Mesenchymal stem cell (in vitro differentiated cells and primary cell): Measurements from ENCODE around the gene UBASH3B.

Experiments used
- DNase-seq: peaks from one replicate; pipeline ENCODE4 v3.0.0-alpha.2; 2013
- H2AFZ ChIP-seq: one replicate; pipeline ENCODE4 v1.6.1; 2013; ENCODE audit warnings: low read depth, mild to moderate bottlenecking, control low read depth, inconsistent platforms, low read length, moderate library complexity
- H2AK5ac ChIP-seq: 2 replicates; pipeline ENCODE4 v1.6.1; 2013; ENCODE audit warnings: low read length, moderate library complexity, mild to moderate bottlenecking, inconsistent platforms; ENCODE audit not compliant: severe bottlenecking
- H2BK120ac ChIP-seq: one replicate; pipeline ENCODE4 v1.6.1; 2013; ENCODE audit warnings: low read depth, mild to moderate bottlenecking, inconsistent platforms, low read length, moderate library complexity
- H2BK12ac ChIP-seq, 2 experiments: one replicate each; pipeline ENCODE4 v1.6.1; 2013; ENCODE audit warnings: inconsistent platforms in 2 of 2, low read length in 2 of 2, mild to moderate bottlenecking in 2 of 2, moderate library complexity in 2 of 2, control low read depth in 1 of 2
- H2BK15ac ChIP-seq: one replicate; pipeline ENCODE4 v1.6.1; 2013; ENCODE audit warnings: mild to moderate bottlenecking, low read depth, inconsistent platforms; ENCODE audit not compliant: poor library complexity, severe bottlenecking
- H2BK5ac ChIP-seq: 2 replicates; pipeline ENCODE4 v1.6.1; 2013; ENCODE audit warnings: low read depth, mild to moderate bottlenecking, low read length, control low read depth, inconsistent platforms; ENCODE audit not compliant: poor library complexity, severe bottlenecking
- H3K14ac ChIP-seq, 2 experiments: one replicate each; pipeline ENCODE4 v1.6.1; 2013; ENCODE audit warnings: inconsistent platforms in 2 of 2, low read length in 2 of 2, control low read depth in 1 of 2, mild to moderate bottlenecking in 1 of 2, moderate library complexity in 1 of 2
- H3K18ac ChIP-seq, 2 experiments: one replicate each; pipeline ENCODE4 v1.6.1; 2013; ENCODE audit warnings: inconsistent platforms in 2 of 2, low read length in 2 of 2, control low read depth in 1 of 2, low read depth in 1 of 2, mild to moderate bottlenecking in 1 of 2
- H3K23ac ChIP-seq, 2 experiments: one replicate each; pipeline ENCODE4 v1.6.1; 2013; ENCODE audit warnings: inconsistent platforms in 2 of 2, low read length in 2 of 2, mild to moderate bottlenecking in 2 of 2, moderate library complexity in 2 of 2, control low read depth in 1 of 2
- H3K27ac ChIP-seq: 2 replicates; pipeline ENCODE4 v1.5.1; 2013; ENCODE audit warnings: mild to moderate bottlenecking, moderate library complexity, low read length, control low read depth, inconsistent platforms; ENCODE audit not compliant: poor library complexity, severe bottlenecking
- H3K27me3 ChIP-seq, 2 experiments: 2 replicates each; pipeline versions ENCODE4 v1.6.1 to v1.7.0; 2013; ENCODE audit warnings: low read length in 2 of 2, mild to moderate bottlenecking in 2 of 2, moderate library complexity in 2 of 2, control low read depth in 1 of 2, inconsistent platforms in 1 of 2; ENCODE audit not compliant: control insufficient read depth in 1 of 2, insufficient read depth in 1 of 2
- H3K36me3 ChIP-seq, 2 experiments: 2 replicates each; pipeline versions ENCODE4 v1.6.1 to v1.7.0; 2013; ENCODE audit warnings: low read length in 2 of 2, control low read depth in 1 of 2, inconsistent platforms in 1 of 2, low read depth in 1 of 2, mild to moderate bottlenecking in 1 of 2; ENCODE audit not compliant: insufficient read depth in 2 of 2, control insufficient read depth in 1 of 2
- H3K4ac ChIP-seq, 2 experiments: one replicate each; pipeline ENCODE4 v1.6.1; 2013; ENCODE audit warnings: inconsistent platforms in 2 of 2, low read length in 2 of 2, mild to moderate bottlenecking in 2 of 2, moderate library complexity in 2 of 2, control low read depth in 1 of 2, low read depth in 1 of 2
- H3K4me1 ChIP-seq: 2 replicates; pipeline ENCODE4 v1.6.1; 2013; ENCODE audit warnings: low read depth, low read length, control low read depth; ENCODE audit not compliant: control insufficient read depth, insufficient read depth
- H3K4me2 ChIP-seq: 2 replicates; pipeline ENCODE4 v1.6.1; 2013; ENCODE audit warnings: low read length, mild to moderate bottlenecking, inconsistent platforms; ENCODE audit not compliant: poor library complexity, severe bottlenecking
- H3K4me3 ChIP-seq, 2 experiments: 2 replicates each; pipeline versions ENCODE4 v1.5.1 to v1.7.0; 2013; ENCODE audit warnings: low read length in 2 of 2, mild to moderate bottlenecking in 2 of 2, control low read depth in 1 of 2, low read depth in 1 of 2; ENCODE audit not compliant: insufficient read depth in 1 of 2
- H3K79me1 ChIP-seq: replicated peaks from 2 replicates; pipeline ENCODE4 v1.6.1; 2013; ENCODE audit warnings: mild to moderate bottlenecking, control low read depth, low read length, inconsistent platforms; ENCODE audit not compliant: poor library complexity, severe bottlenecking
- H3K9ac ChIP-seq: 2 replicates; pipeline ENCODE4 v1.7.0; 2013; ENCODE audit warnings: mild to moderate bottlenecking, low read length, moderate library complexity
- H3K9me3 ChIP-seq: 2 replicates; pipeline ENCODE4 v1.7.0; 2013; ENCODE audit warnings: mild to moderate bottlenecking, low read length; ENCODE audit not compliant: control insufficient read depth
- H4K8ac ChIP-seq: one replicate; pipeline ENCODE4 v1.6.1; 2013; ENCODE audit warnings: inconsistent platforms, mild to moderate bottlenecking, low read length, moderate library complexity
- H4K91ac ChIP-seq: one replicate; pipeline ENCODE4 v1.6.1; 2013; ENCODE audit warnings: mild to moderate bottlenecking, low read length, inconsistent platforms
- WGBS: methylation state at CpG from one replicate; pipeline ENCODE4 v1.1.7; 2013; ENCODE audit warnings: mixed read lengths; 5-methylcytosine and 5-hydroxymethylcytosine counted together

Gene UBASH3B

GRCh38 chr11:122850076-122850631 lies 194.6 kb downstream of the UBASH3B start:
- Histone ChIP-seq H3K36me3 (no peaks in the 10 kb centered on the region), H2BK15ac (no peak overlapping the region), H3K14ac (no peak overlapping the region), H3K4ac (no peak overlapping the region), H2BK120ac (no peak overlapping the region), H3K4me3 (no peak overlapping the region), H3K27me3 (no peaks in the 10 kb centered on the region), H3K4me1 (peaks cover 6% of the 10 kb centered on the region), H3K9ac (peak overlapping the region; percentile 29), H3K27ac (peak overlapping the region; percentile 59), H2BK12ac (no peak overlapping the region), H3K23ac (no peak overlapping the region), H3K79me1 (no peaks in the 10 kb centered on the region), H3K18ac (no peak overlapping the region), H4K8ac (peak overlapping the region; percentile 67), H3K9me3 (no peaks in the 10 kb centered on the region), H2AK5ac (no peak overlapping the region), H2BK5ac (no peak overlapping the region), H4K91ac (no peak overlapping the region), H3K4me2 (peak overlapping the region; percentile 18), H2AFZ (no peak overlapping the region)
- 10% methylated on average over 4 of the region's 7 CpGs for WGBS
- peak; percentile 68 for DNase-seq

- 89% methylated on average over 12 of the region's 12 CpGs for WGBS
Measured at GRCh38 chr11:122851366-122851966, 195.9 kb downstream of the UBASH3B start.

GRCh38 chr11:122852074-122852795 lies 196.7 kb downstream of the UBASH3B start:
- Histone ChIP-seq H3K23ac (no peak overlapping the region), H3K9me3 (no peaks in the 10 kb centered on the region), H2BK5ac (no peak overlapping the region), H3K27ac (no peak overlapping the region), H3K4me2 (no peak overlapping the region), H2AFZ (no peak overlapping the region), H3K18ac (no peak overlapping the region), H2BK15ac (no peak overlapping the region), H3K9ac (no peak overlapping the region), H3K4me1 (peaks cover 8% of the 10 kb centered on the region), H2BK120ac (no peak overlapping the region), H3K14ac (no peak overlapping the region), H3K27me3 (no peaks in the 10 kb centered on the region), H2AK5ac (no peak overlapping the region), H4K8ac (peak overlapping the region; percentile 76), H2BK12ac (no peak overlapping the region), H3K79me1 (no peaks in the 10 kb centered on the region), H3K4me3 (no peak overlapping the region), H3K4ac (no peak overlapping the region), H3K36me3 (no peaks in the 10 kb centered on the region), H4K91ac (no peak overlapping the region)
- no peak for DNase-seq
- 85% methylated on average over 10 of the region's 10 CpGs for WGBS

More at GRCh38 chr11:122851366-122851966, 195.9 kb downstream of the UBASH3B start:
- H2BK12ac ChIP-seq = peak overlapping the region in 1 of 2 experiments; percentile 71
- no peak overlapping the region for H3K18ac ChIP-seq
- H4K8ac ChIP-seq = peak overlapping the region; percentile 63
- H3K14ac ChIP-seq = no peak overlapping the region
- H3K27me3 ChIP-seq = no peaks in the 10 kb centered on the region
- no peak for DNase-seq
- no peak overlapping the region for H3K4me2 ChIP-seq
- H2BK15ac ChIP-seq = no peak overlapping the region
- no peaks in the 10 kb centered on the region for H3K36me3 ChIP-seq
- H3K4me1 ChIP-seq = peaks cover 6% of the 10 kb centered on the region
- no peak overlapping the region for H3K9ac ChIP-seq
- no peak overlapping the region for H4K91ac ChIP-seq
- no peaks in the 10 kb centered on the region for H3K79me1 ChIP-seq
- no peak overlapping the region for H2BK5ac ChIP-seq
- no peak overlapping the region for H2AFZ ChIP-seq
- H3K23ac ChIP-seq = no peak overlapping the region
- no peaks in the 10 kb centered on the region for H3K9me3 ChIP-seq
- H2AK5ac ChIP-seq = peak overlapping the region; percentile 59
- no peak overlapping the region for H3K27ac ChIP-seq
- H3K4me3 ChIP-seq = no peak overlapping the region
- no peak overlapping the region for H3K4ac ChIP-seq
- H2BK120ac ChIP-seq = no peak overlapping the region

- Histone ChIP-seq H3K36me3 (no peaks in the 10 kb centered on the region), H3K23ac (no peak overlapping the region), H2BK5ac (no peak overlapping the region), H3K4me2 (no peak overlapping the region), H3K4me3 (no peak overlapping the region), H3K79me1 (no peaks in the 10 kb centered on the region), H2BK15ac (no peak overlapping the region), H3K9me3 (no peaks in the 10 kb centered on the region), H2AFZ (no peak overlapping the region), H3K4ac (no peak overlapping the region), H2AK5ac (no peak overlapping the region), H3K27ac (no peak overlapping the region), H3K9ac (no peak overlapping the region), H2BK12ac (no peak overlapping the region), H3K4me1 (peaks cover 9% of the 10 kb centered on the region), H4K91ac (no peak overlapping the region), H4K8ac (no peak overlapping the region), H3K18ac (no peak overlapping the region), H3K14ac (no peak overlapping the region), H3K27me3 (no peaks in the 10 kb centered on the region), H2BK120ac (no peak overlapping the region)
- WGBS = 100% methylated on average over 1 of the region's 5 CpGs
- DNase-seq = no peak
Measured at GRCh38 chr11:122852796-122853160, 197.3 kb downstream of the UBASH3B start.
